ENCODE results near the gene STIMATE.

GRCh38 chr3:52795298-52795900, 101.9 kb downstream of the STIMATE start:
- no peak for TF ChIP-seq CTCF (IDR thresholded peaks at IDR 0.05)
- no peak for TF ChIP-seq POLR2A (IDR thresholded peaks at IDR 0.05)
- TF ChIP-seq POLR2AphosphoS5 (IDR thresholded peaks at IDR 0.05), result no peak

Data from prostate gland (tissue), 2 donors.